ENCODE data around the gene SH3TC1. TPM values are rescaled to one million over a fixed set of nuclear protein-coding genes. Genes with fewer than 3 reads are reported as not detected.

Gene SH3TC1
- total RNA-seq, 2 experiments from 2014 or later = 16.2 to 17.5 TPM

DNA sequence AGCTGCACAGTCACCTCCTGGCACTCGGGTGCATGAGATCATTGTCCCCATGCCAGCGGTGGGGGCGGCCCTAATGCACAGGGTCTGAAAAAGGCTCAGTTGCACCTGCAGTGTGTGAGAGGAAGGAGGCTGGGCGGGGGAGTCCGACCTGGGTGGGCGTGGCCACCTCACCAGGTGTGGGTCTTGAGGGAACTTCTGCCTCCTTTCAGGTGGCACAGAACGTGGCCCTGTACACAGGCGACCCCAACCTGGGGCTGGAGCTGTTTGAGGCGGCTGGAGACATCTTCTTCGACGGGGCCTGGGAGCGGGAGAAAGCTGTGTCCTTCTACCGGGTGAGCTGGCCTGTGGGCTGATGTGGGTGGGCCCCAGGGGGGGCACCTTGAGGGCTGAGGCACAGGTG lies 36.1 kb downstream of the SH3TC1 start:
- CTCF ChIA-PET = interaction anchor here (1.0 to 1.7 kb wide), 4 partner anchors 10 to 168 kb away, joined by 3 to 6 read pairs (median 4); partner anchors contain the start of gene SH3TC1
- intact Hi-C loops (cut with micrococcal nuclease) = no loop called here
- H3K36me3 Mint-ChIP-seq (ENCODE audit: low read depth) = peaks cover 4% of the 10 kb centered on the region
- ATAC-seq (no peak), DNase-seq (no peak)
- H3K9me3 Mint-ChIP-seq = no peaks in the 10 kb centered on the region
- POLR2A ChIA-PET = no interaction called here
- H3K4me1 Mint-ChIP-seq (ENCODE audit: low read depth) = peaks cover 6% of the 10 kb centered on the region
- H3K4me3 Mint-ChIP-seq = no peak overlapping the region
- TF ChIP-seq, protein P1, sequence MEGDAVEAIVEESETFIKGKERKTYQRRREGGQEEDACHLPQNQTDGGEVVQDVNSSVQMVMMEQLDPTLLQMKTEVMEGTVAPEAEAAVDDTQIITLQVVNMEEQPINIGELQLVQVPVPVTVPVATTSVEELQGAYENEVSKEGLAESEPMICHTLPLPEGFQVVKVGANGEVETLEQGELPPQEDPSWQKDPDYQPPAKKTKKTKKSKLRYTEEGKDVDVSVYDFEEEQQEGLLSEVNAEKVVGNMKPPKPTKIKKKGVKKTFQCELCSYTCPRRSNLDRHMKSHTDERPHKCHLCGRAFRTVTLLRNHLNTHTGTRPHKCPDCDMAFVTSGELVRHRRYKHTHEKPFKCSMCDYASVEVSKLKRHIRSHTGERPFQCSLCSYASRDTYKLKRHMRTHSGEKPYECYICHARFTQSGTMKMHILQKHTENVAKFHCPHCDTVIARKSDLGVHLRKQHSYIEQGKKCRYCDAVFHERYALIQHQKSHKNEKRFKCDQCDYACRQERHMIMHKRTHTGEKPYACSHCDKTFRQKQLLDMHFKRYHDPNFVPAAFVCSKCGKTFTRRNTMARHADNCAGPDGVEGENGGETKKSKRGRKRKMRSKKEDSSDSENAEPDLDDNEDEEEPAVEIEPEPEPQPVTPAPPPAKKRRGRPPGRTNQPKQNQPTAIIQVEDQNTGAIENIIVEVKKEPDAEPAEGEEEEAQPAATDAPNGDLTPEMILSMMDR (IDR thresholded peaks at IDR 0.05) = no peak
- H3K27me3 Mint-ChIP-seq = no peaks in the 10 kb centered on the region
- no peak overlapping the region for H3K27ac Mint-ChIP-seq

DNA sequence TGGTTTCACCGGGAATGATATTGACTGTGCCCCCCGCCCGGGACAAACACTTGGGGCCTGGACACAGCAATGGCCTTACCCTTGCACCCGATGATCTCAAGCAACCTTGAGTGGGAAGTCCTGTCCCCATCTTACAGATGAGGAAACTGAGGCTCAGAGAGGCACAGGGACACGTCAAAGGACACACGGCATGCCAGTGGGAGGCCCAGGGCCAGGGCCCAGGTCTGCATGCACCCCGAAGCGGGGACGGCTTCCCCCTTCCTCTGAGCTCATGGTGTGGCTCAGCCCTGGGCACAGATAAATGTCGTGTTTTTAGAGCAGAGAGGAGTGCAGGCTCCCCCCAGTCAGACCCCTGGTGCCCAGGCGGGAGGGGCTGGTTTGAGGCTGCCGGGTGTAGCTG lies 36.6 kb downstream of the SH3TC1 start:
- TF ChIP-seq, protein P1 (IDR thresholded peaks at IDR 0.05) = no peak
- Mint-ChIP-seq H3K9me3 (no peaks in the 10 kb centered on the region), H3K4me1 (ENCODE audit: low read depth) (peaks cover 2% of the 10 kb centered on the region), H3K27ac (no peak overlapping the region), H3K27me3 (no peaks in the 10 kb centered on the region), H3K4me3 (no peak overlapping the region), H3K36me3 (ENCODE audit: low read depth) (peaks cover 4% of the 10 kb centered on the region)
- ChIA-PET CTCF (interaction anchor here (1.0 to 1.7 kb wide), 3 partner anchors 36 to 167 kb away, joined by 3 to 6 read pairs (median 4); partner anchors contain the start of gene SH3TC1), POLR2A (no interaction called here)
- intact Hi-C loops (cut with micrococcal nuclease) = no loop called here
- no peak for DNase-seq
- no peak for ATAC-seq

DNA sequence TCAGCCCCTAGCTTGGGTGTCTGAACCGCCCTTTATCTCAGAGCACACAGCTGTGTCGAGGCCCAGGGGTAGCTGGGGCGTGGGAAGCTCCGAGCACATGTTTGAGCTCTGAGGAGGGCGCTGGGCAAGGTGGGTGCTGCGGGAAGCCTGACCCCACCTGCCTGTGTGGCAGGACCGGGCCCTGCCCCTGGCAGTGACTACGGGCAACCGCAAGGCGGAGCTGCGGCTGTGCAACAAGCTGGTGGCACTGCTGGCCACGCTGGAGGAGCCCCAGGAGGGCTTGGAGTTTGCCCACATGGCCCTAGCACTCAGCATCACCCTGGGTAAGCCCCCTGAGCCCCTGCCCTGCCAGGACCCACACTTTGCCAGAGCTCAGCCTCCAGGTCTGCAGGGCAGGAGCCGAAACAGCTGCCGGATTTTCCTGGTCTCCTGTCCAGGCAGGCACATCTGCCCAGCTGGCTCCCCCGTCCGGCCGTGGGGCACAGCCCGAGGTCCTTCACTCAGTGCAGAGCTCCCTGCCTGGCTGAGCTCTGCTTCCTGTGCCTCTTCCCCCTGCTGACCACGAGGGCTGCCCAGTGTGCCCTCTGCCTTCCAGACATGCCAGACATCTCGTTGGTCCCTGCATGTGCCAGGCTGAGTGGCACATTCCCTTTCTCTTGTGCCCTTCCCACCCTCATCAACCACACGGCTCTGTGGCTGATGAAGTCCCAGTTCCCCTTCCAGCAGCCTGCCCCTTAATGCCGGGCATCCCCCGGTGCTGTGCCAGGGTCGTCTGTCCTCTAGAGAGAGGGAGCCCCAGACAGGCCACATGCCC lies 37.2 kb downstream of the SH3TC1 start:
- DNase-seq = no peak
- H3K27me3 Mint-ChIP-seq = no peaks in the 10 kb centered on the region
- no peak overlapping the region for H3K27ac Mint-ChIP-seq
- no peak for ATAC-seq
- TF ChIP-seq, protein P1 (IDR thresholded peaks at IDR 0.05) = no peak
- ChIA-PET POLR2A (no interaction called here), CTCF (interaction anchor here (0.6 to 1.7 kb wide), 4 partner anchors 37 to 167 kb away, joined by 3 to 6 read pairs (median 4); partner anchors contain the start of gene SH3TC1)
- intact Hi-C loops (cut with micrococcal nuclease) = no loop called here
- peaks cover 2% of the 10 kb centered on the region for H3K4me1 Mint-ChIP-seq (ENCODE audit: low read depth)
- H3K9me3 Mint-ChIP-seq = no peaks in the 10 kb centered on the region
- H3K4me3 Mint-ChIP-seq = no peak overlapping the region
- peaks cover 4% of the 10 kb centered on the region for H3K36me3 Mint-ChIP-seq (ENCODE audit: low read depth)

DNA sequence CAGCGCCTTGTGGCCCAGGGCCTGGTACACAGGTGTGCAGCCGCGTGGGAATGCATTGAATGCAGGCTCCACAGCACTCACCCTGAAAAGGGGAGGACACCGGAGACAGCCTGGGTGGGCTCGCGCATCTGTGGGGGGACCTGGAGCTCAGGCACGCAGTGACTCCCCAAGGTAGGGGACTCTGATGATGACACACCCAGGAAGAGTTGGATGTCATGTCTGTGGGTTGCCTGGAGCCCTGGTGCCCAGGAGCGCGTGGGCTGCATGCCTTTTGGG lies 37.8 kb downstream of the SH3TC1 start:
- CTCF ChIA-PET = interaction anchor here (0.6 to 1.7 kb wide), 2 partner anchors 60 to 166 kb away, joined by 3 to 6 read pairs; no protein-coding TSS in a partner anchor

More for the DNA sequence above, 37.8 kb downstream of the SH3TC1 start:
- H3K36me3 Mint-ChIP-seq (ENCODE audit: low read depth) = peaks cover 4% of the 10 kb centered on the region
- H3K27me3 Mint-ChIP-seq = no peaks in the 10 kb centered on the region
- POLR2A ChIA-PET = no interaction called here
- peaks cover 7% of the 10 kb centered on the region for H3K4me1 Mint-ChIP-seq (ENCODE audit: low read depth)
- H3K27ac Mint-ChIP-seq = no peak overlapping the region
- DNase-seq (no peak), ATAC-seq (no peak)
- TF ChIP-seq, protein P1 (IDR thresholded peaks at IDR 0.05) = no peak
- no peaks in the 10 kb centered on the region for H3K9me3 Mint-ChIP-seq
- intact Hi-C loops (cut with micrococcal nuclease) = no loop called here
- H3K4me3 Mint-ChIP-seq = no peak overlapping the region
